IMR-90 (cell line): ENCODE results near the gene STOML1. TPM values are rescaled to one million over a fixed set of nuclear protein-coding genes. Genes with fewer than 3 reads are reported as not detected.
A peak's percentile ranks its signal among the peaks of the same experiment; 100 is the strongest.

Experiments used
- ATAC-seq: fragments of 200-7000 bp; cut with Tn5 transposase; 2 replicates; pipeline ENCODE4 v1.9.1; 2020; ENCODE audit warnings: low read depth, mild to moderate bottlenecking, moderate library complexity
- BruUV-seq: library from RNA; stranded (reverse); fragments of 400-500 nt; replicated peaks from 2 replicates; lab custom pipeline; 2021; lab: Mats Ljungman, UMichigan
- CTCF ChIA-PET: fragments of 300-600 bp; formaldehyde crosslinking; extraction: SDS; loops from one replicate; lab custom pipeline; 2021; ENCODE audit warnings: antibody characterized with exemption; lab: Yijun Ruan, JAX
- POLR2A ChIA-PET: fragments of 300-600 bp; sonication (Branson Sonifier 250); formaldehyde crosslinking; loops from one replicate; lab custom pipeline; 2022; ENCODE audit warnings: antibody characterized with exemption; ENCODE audit not compliant: unreplicated experiment; lab: Charles Lee
- DNase-seq: peaks from one replicate; pipeline ENCODE4 v3.0.0; 2013
- H2AFZ ChIP-seq: replicated peaks from 2 replicates; pipeline ENCODE3; 2013; ENCODE audit warnings: low read length, mild to moderate bottlenecking; ENCODE audit not compliant: poor library complexity
- H2AK5ac ChIP-seq: 2 replicates; pipeline ENCODE4 v1.6.1; 2013; ENCODE audit warnings: low read depth, low read length, inconsistent platforms
- H2AK9ac ChIP-seq: replicated peaks from 2 replicates; pipeline ENCODE3; 2013; ENCODE audit warnings: mild to moderate bottlenecking, low read depth, low read length, moderate library complexity; ENCODE audit not compliant: poor library complexity
- H2BK120ac ChIP-seq: 2 replicates; pipeline ENCODE4 v1.6.1; 2013; ENCODE audit warnings: low read depth, low read length, inconsistent platforms
- H2BK15ac ChIP-seq: 3 replicates; pipeline ENCODE4 v1.6.1; 2013; ENCODE audit warnings: low read depth, low read length, inconsistent platforms
- H2BK20ac ChIP-seq: 2 replicates; pipeline ENCODE4 v1.6.1; 2013; ENCODE audit warnings: low read depth, mild to moderate bottlenecking, inconsistent platforms, low read length, moderate library complexity
- H2BK5ac ChIP-seq: 2 replicates; pipeline ENCODE4 v1.6.1; 2013; ENCODE audit warnings: mild to moderate bottlenecking, low read depth, low read length, inconsistent platforms; ENCODE audit not compliant: poor library complexity, severe bottlenecking
- H3K14ac ChIP-seq: replicated peaks from 2 replicates; pipeline ENCODE4 v1.6.1; 2013; ENCODE audit warnings: low read depth, low read length, inconsistent platforms
- H3K18ac ChIP-seq: 2 replicates; pipeline ENCODE4 v1.6.1; 2013; ENCODE audit warnings: low read depth, low read length, control low read depth
- H3K23ac ChIP-seq: 2 replicates; pipeline ENCODE4 v1.6.1; 2013; ENCODE audit warnings: low read depth, low read length, inconsistent platforms
- H3K27ac ChIP-seq: 2 replicates; pipeline ENCODE4 v1.5.1; 2013; ENCODE audit warnings: mild to moderate bottlenecking, control low read depth, low read length; ENCODE audit not compliant: insufficient read depth
- H3K27me3 ChIP-seq: 2 replicates; pipeline ENCODE4 v1.6.1; 2013; ENCODE audit warnings: low read length; ENCODE audit not compliant: control insufficient read depth, insufficient read depth
- H3K36me3 ChIP-seq: 2 replicates; pipeline ENCODE4 v1.6.1; 2013; ENCODE audit warnings: low read length, mixed read lengths; ENCODE audit not compliant: control insufficient read depth, insufficient read depth
- H3K4ac ChIP-seq: 2 replicates; pipeline ENCODE4 v1.6.1; 2013; ENCODE audit warnings: low read depth, low read length, inconsistent platforms
- H3K4me1 ChIP-seq: 2 replicates; pipeline ENCODE4 v1.6.1; 2013; ENCODE audit warnings: low read length, mixed read lengths; ENCODE audit not compliant: control insufficient read depth, insufficient read depth
- H3K4me2 ChIP-seq: 2 replicates; pipeline ENCODE4 v1.6.1; 2013; ENCODE audit warnings: low read depth, mild to moderate bottlenecking, control low read depth, low read length, moderate library complexity
- H3K4me3 ChIP-seq: 2 replicates; pipeline ENCODE4 v1.5.1; 2013; ENCODE audit warnings: low read depth, mild to moderate bottlenecking, control low read depth, low read length, moderate library complexity; ENCODE audit not compliant: insufficient read depth
- H3K56ac ChIP-seq: 2 replicates; pipeline ENCODE4 v1.6.1; 2013; ENCODE audit warnings: low read length, inconsistent platforms; ENCODE audit not compliant: insufficient read depth; ENCODE audit errors: extremely low read depth
- H3K79me1 ChIP-seq, 2 experiments: 2 replicates each; pipeline ENCODE4 v1.6.1; 2013; ENCODE audit warnings: low read length in 2 of 2, inconsistent platforms in 1 of 2, low read depth in 1 of 2
- H3K9ac ChIP-seq: 2 replicates; pipeline ENCODE4 v1.6.1; 2013; ENCODE audit warnings: low read depth, low read length, control low read depth
- H3K9me1 ChIP-seq: 2 replicates; pipeline ENCODE4 v1.6.1; 2013; ENCODE audit warnings: low read length, inconsistent platforms; ENCODE audit not compliant: insufficient read depth
- H3K9me3 ChIP-seq: 2 replicates; pipeline ENCODE4 v1.6.1; 2013; ENCODE audit warnings: low read length; ENCODE audit not compliant: control insufficient read depth, insufficient read depth
- H4K20me1 ChIP-seq: 2 replicates; pipeline ENCODE4 v1.6.1; 2013; ENCODE audit warnings: low read length, inconsistent platforms; ENCODE audit not compliant: insufficient read depth
- H4K5ac ChIP-seq: 2 replicates; pipeline ENCODE4 v1.6.1; 2013; ENCODE audit warnings: mild to moderate bottlenecking, low read depth, low read length, control low read depth
- H4K8ac ChIP-seq, 2 experiments: 2 replicates each; pipeline ENCODE4 v1.6.1; 2013; ENCODE audit warnings: low read depth in 2 of 2, low read length in 2 of 2, control low read depth in 1 of 2, inconsistent platforms in 1 of 2
- H4K91ac ChIP-seq: 2 replicates; pipeline ENCODE4 v1.6.1; 2013; ENCODE audit warnings: low read depth, low read length, inconsistent platforms; ENCODE audit not compliant: insufficient read depth
- BHLHE40 ChIP-seq: fragments of 150-350 bp; IDR thresholded peaks from 2 replicates; pipeline ENCODE4 v1.6.1; 2016; ENCODE audit warnings: mild to moderate bottlenecking, low read depth, low read length
- MXI1 ChIP-seq: IDR thresholded peaks from 2 replicates; pipeline ENCODE4 v1.6.1; 2012; ENCODE audit warnings: low read depth, mild to moderate bottlenecking, low read length, moderate library complexity, borderline replicate concordance
- WGBS, 2 experiments: methylation state at CpG; one replicate each; pipeline versions ENCODE4 v1.1.5 to v1.1.7; 2013; ENCODE audit warnings: missing lambda C conversion rate in 2 of 2; ENCODE audit not compliant: insufficient read length in 1 of 2; ENCODE audit errors: extremely low coverage in 2 of 2; 5-methylcytosine and 5-hydroxymethylcytosine counted together
- dilution Hi-C: fragments of 300-500 bp; cut with HindIII; formaldehyde crosslinking; loops from one replicate; pipeline ENCODE4 v1.14.3; 2018; ENCODE audit warnings: low sequenced_read_pairs; ENCODE audit not compliant: unreplicated experiment
- in situ Hi-C: fragments of 300-500 bp; cut with MboI; formaldehyde crosslinking; loops from 3 replicates; pipeline ENCODE4 v1.14.3; 2019; ENCODE audit warnings: low sequenced_read_pairs, inconsistent platforms, mixed read lengths
- intact Hi-C: fragments of 100-400 bp; cut with micrococcal nuclease; formaldehyde crosslinking; loops from 2 replicates; pipeline ENCODE4 v1.10.0; 2022
- polyA plus RNA-seq, 3 experiments: library from polyadenylated mRNA; depleted of rRNA; stranded (reverse); fragments of >200 nt; gene quantifications; 2 replicates each; pipeline ENCODE4 v1.2.3, GENCODE V29; 2012; ENCODE audit warnings: low replicate concordance in 1 of 3
- total RNA-seq: library from RNA; depleted of rRNA; stranded (reverse); fragments of >200 nt; gene quantifications from 2 replicates; pipeline ENCODE4 v1.2.3, GENCODE V29; 2012

STOML1 gene
- total and polyA plus RNA-seq, 2 of the 4 experiments (the other 2 are of a cell fraction), result 11.8 to 21.2 TPM

GRCh38 chr15:73986776-73987056 is 5.4 kb downstream of the STOML1 start:
- peaks cover 47% of the 10 kb centered on the region for H3K9me1 ChIP-seq
- H4K5ac ChIP-seq, result peak overlapping the region; percentile 11; the same call in 1 of the 2 replicates
- intact Hi-C loops (no loop called here), in situ Hi-C loops (no loop called here), dilution Hi-C loops (no loop called here)
- H3K9ac ChIP-seq, result no peak overlapping the region
- peaks cover 54% of the 10 kb centered on the region for H3K4me1 ChIP-seq
- H3K27me3 ChIP-seq, result no peaks in the 10 kb centered on the region
- peak overlapping the region; percentile 16; the same call in 1 of the 2 replicates for H3K4ac ChIP-seq
- no peak overlapping the region for H3K4me2 ChIP-seq
- H2BK15ac ChIP-seq, result no peak overlapping the region
- no peak overlapping the region for H2BK20ac ChIP-seq
- peak overlapping the region; percentile 32 for H2AK9ac ChIP-seq
- POLR2A ChIA-PET, result no interaction called here
- H3K23ac ChIP-seq, result no peak overlapping the region
- DNase-seq (no peak), ATAC-seq (no peak)
- peak overlapping the region; percentile 46 for H2AFZ ChIP-seq
- H3K9me3 ChIP-seq, result no peaks in the 10 kb centered on the region
- WGBS, 2 experiments, result 100% methylated on average over 1 of the region's 1 CpG; no CpG with 5 or more reads in 1 of the 2 experiments
- H4K91ac ChIP-seq, result no peak overlapping the region
- H2BK120ac ChIP-seq, result peak overlapping the region; percentile 16; the same call in 1 of the 2 replicates
- H2BK5ac ChIP-seq, result peak overlapping the region; percentile 12
- CTCF ChIA-PET, result no interaction called here
- no peaks in the 10 kb centered on the region for H3K36me3 ChIP-seq
- H3K18ac ChIP-seq, result no peak overlapping the region
- H3K56ac ChIP-seq, result no peak overlapping the region
- no peak overlapping the region for H4K8ac ChIP-seq
- no peaks in the 10 kb centered on the region for H4K20me1 ChIP-seq
- H3K79me1 ChIP-seq, result peaks cover 0 to 40% of the 10 kb centered on the region in 2 experiments; a peak in 3 of 4 replicates
- no TSS peak for BruUV-seq
- TF ChIP-seq MXI1 (no peak), BHLHE40 (no peak)
- H3K27ac ChIP-seq, result no peak overlapping the region
- peak overlapping the region; percentile 30; the same call in 1 of the 2 replicates for H2AK5ac ChIP-seq
- H3K14ac ChIP-seq, result no peak overlapping the region
- no peak overlapping the region for H3K4me3 ChIP-seq
